Measurements from ENCODE around the gene TBC1D22A.

GRCh38 chr22:46857885-46858143, 95.4 kb downstream of the TBC1D22A start:
- TF ChIP-seq CTCF (IDR thresholded peaks at IDR 0.05; ENCODE audit: low read length) (no peak), EZH2phosphoT487 (IDR thresholded peaks at IDR 0.05; ENCODE audit: low read length) (no peak)
